SK-N-DZ (cell line): ENCODE measurements around the gene PTPRK.

ENCODE experiments used
- DNase-seq: peaks from one replicate; pipeline ENCODE4 v3.0.0-alpha.2; 2015; ENCODE audit warnings: low spot score

PTPRK gene

GRCh38 chr6:127924031-127924430 lies 596.4 kb downstream of the PTPRK start:
- no peak for DNase-seq

GRCh38 chr6:127923135-127923534 lies 597.3 kb downstream of the PTPRK start:
- DNase-seq = peak; percentile 58

- DNase-seq = no peak
These were observed 598.4 kb downstream of the PTPRK start for GRCh38 chr6:127921982-127922381.

- no peak for DNase-seq
These were observed 599.6 kb downstream of the PTPRK start for GRCh38 chr6:127920804-127921203.
